H1 (cell line): ENCODE data around the gene NDUFV1. TPM values are rescaled to one million over a fixed set of nuclear protein-coding genes. Genes with fewer than 3 reads are reported as not detected.

Experiments used
- CTCF ChIA-PET: fragments of 300-600 bp; sonication (Branson Sonifier 250); formaldehyde crosslinking; loops from one replicate; lab custom pipeline; 2021; ENCODE audit not compliant: partially characterized antibody; lab: Charles Lee
- POLR2A ChIA-PET: fragments of 300-600 bp; sonication (Branson Sonifier 250); formaldehyde crosslinking; loops from one replicate; lab custom pipeline; 2021; ENCODE audit warnings: inconsistent platforms; ENCODE audit not compliant: partially characterized antibody; lab: Charles Lee
- DNase-seq, 2 experiments: peaks; one replicate each; pipeline versions ENCODE4 v3.0.0 to v3.0.0-alpha.2; 2010 to 2022; ENCODE audit warnings: low spot score in 2 of 2, low read depth in 1 of 2, mixed read lengths in 1 of 2
- FAIRE-seq: peaks from 2 replicates; lab custom pipeline; 2011; peaks lifted over from hg19 to GRCh38; lab: Jason Lieb, UNC
- H2AFZ ChIP-seq: 2 replicates; pipeline ENCODE4 v1.8.1; 2012; ENCODE audit warnings: low read length, inconsistent platforms
- H2AK5ac ChIP-seq: 2 replicates; pipeline ENCODE4 v1.6.1; 2013; ENCODE audit warnings: low read depth, low read length
- H2BK120ac ChIP-seq: replicated peaks from 2 replicates; pipeline ENCODE3; 2013; ENCODE audit warnings: low read depth, low read length, inconsistent platforms
- H2BK12ac ChIP-seq: 2 replicates; pipeline ENCODE4 v1.6.1; 2013; ENCODE audit warnings: low read depth, low read length
- H2BK15ac ChIP-seq: 2 replicates; pipeline ENCODE4 v1.6.1; 2013; ENCODE audit warnings: low read length
- H2BK20ac ChIP-seq: 2 replicates; pipeline ENCODE4 v1.6.1; 2013; ENCODE audit warnings: low read length
- H2BK5ac ChIP-seq: 2 replicates; pipeline ENCODE4 v1.6.1; 2013; ENCODE audit warnings: low read depth, low read length
- H3K14ac ChIP-seq: 2 replicates; pipeline ENCODE4 v1.6.1; 2013; ENCODE audit warnings: inconsistent platforms; ENCODE audit not compliant: insufficient read length
- H3K18ac ChIP-seq: 2 replicates; pipeline ENCODE4 v1.6.1; 2013; ENCODE audit warnings: low read length; ENCODE audit errors: extremely low read depth
- H3K23ac ChIP-seq: 2 replicates; pipeline ENCODE4 v1.6.1; 2013; ENCODE audit warnings: inconsistent platforms; ENCODE audit not compliant: insufficient read length
- H3K23me2 ChIP-seq: 2 replicates; pipeline ENCODE4 v1.6.1; 2013; ENCODE audit warnings: low read depth, low read length
- H3K27ac ChIP-seq: 2 replicates; pipeline ENCODE4 v1.6.1; 2011; ENCODE audit warnings: low read depth, low read length, inconsistent platforms
- H3K27me3 ChIP-seq, 4 experiments: replicated peaks in 1 of 4; 1 replicate in 1 of 4; 2 replicates in 3 of 4; pipeline versions ENCODE4 v1.6.1 to v1.8.1; 2011 to 2013; ENCODE audit warnings: low read length in 3 of 4, mild to moderate bottlenecking in 3 of 4, inconsistent platforms in 2 of 4, mixed read lengths in 2 of 4, moderate library complexity in 1 of 4; ENCODE audit not compliant: control insufficient read depth in 3 of 4, insufficient read depth in 3 of 4; ENCODE audit errors: extremely low read depth in 1 of 4
- H3K36me3 ChIP-seq, 4 experiments: 2 replicates each; pipeline versions ENCODE4 v1.6.1 to v1.8.1; 2011 to 2013; ENCODE audit warnings: mild to moderate bottlenecking in 4 of 4, low read length in 3 of 4, moderate library complexity in 2 of 4, control low read depth in 1 of 4, inconsistent platforms in 1 of 4; ENCODE audit not compliant: insufficient read depth in 4 of 4, control insufficient read depth in 2 of 4
- H3K4ac ChIP-seq: replicated peaks from 2 replicates; pipeline ENCODE3; 2013; ENCODE audit warnings: low read length, low read depth, mixed read lengths, inconsistent platforms; ENCODE audit not compliant: insufficient read length
- H3K4me1 ChIP-seq, 4 experiments: replicated peaks in 1 of 4; 1 replicate in 1 of 4; 2 replicates in 3 of 4; pipeline versions ENCODE4 v1.6.1 to v1.8.1; 2011 to 2013; ENCODE audit warnings: low read length in 3 of 4, inconsistent platforms in 2 of 4, mixed read lengths in 1 of 4; ENCODE audit not compliant: insufficient read depth in 4 of 4, control insufficient read depth in 3 of 4
- H3K4me2 ChIP-seq, 2 experiments: 2 replicates each; pipeline versions ENCODE4 v1.6.1 to v1.8.1; 2011 to 2013; ENCODE audit warnings: low read depth in 2 of 2, low read length in 2 of 2, control low read depth in 1 of 2, inconsistent platforms in 1 of 2, mild to moderate bottlenecking in 1 of 2; ENCODE audit not compliant: insufficient read depth in 1 of 2
- H3K4me3 ChIP-seq, 4 experiments: fragments of 200-600, 300-600 bp in 1 of 4; sonication (generic), shearing (Covaris generic), sonication (Bioruptor Twin) in 1 of 4; 2 replicates each; pipeline versions ENCODE4 v1.5.1 to v1.8.1; 2011 to 2016; ENCODE audit warnings: low read length in 4 of 4, low read depth in 3 of 4, control low read depth in 2 of 4, inconsistent platforms in 2 of 4, mild to moderate bottlenecking in 2 of 4, mixed read lengths in 1 of 4, moderate library complexity in 1 of 4; ENCODE audit not compliant: insufficient read depth in 2 of 4; ENCODE audit errors: extremely low read depth in 1 of 4
- H3K56ac ChIP-seq: replicated peaks from 2 replicates; pipeline ENCODE3; 2013; ENCODE audit warnings: low read depth, mild to moderate bottlenecking, mixed read lengths, low read length, inconsistent platforms; ENCODE audit not compliant: insufficient read length
- H3K79me1 ChIP-seq: 2 replicates; pipeline ENCODE4 v1.6.1; 2013; ENCODE audit warnings: low read depth, low read length, control low read depth
- H3K79me2 ChIP-seq, 2 experiments: 2 replicates each; pipeline versions ENCODE4 v1.6.1 to v1.8.1; 2012 to 2013; ENCODE audit warnings: low read length in 2 of 2, mild to moderate bottlenecking in 2 of 2, inconsistent platforms in 1 of 2; ENCODE audit not compliant: insufficient read depth in 2 of 2, control insufficient read depth in 1 of 2
- H3K9ac ChIP-seq, 4 experiments: replicated peaks in 1 of 4; 1 replicate in 1 of 4; 2 replicates in 3 of 4; pipeline versions ENCODE4 v1.6.1 to v1.8.1; 2011 to 2013; ENCODE audit warnings: low read depth in 3 of 4, low read length in 3 of 4, control low read depth in 2 of 4, mild to moderate bottlenecking in 2 of 4, moderate library complexity in 2 of 4, inconsistent platforms in 1 of 4; ENCODE audit errors: extremely low read depth in 1 of 4
- H3K9me3 ChIP-seq, 2 experiments: 2 replicates each; pipeline versions ENCODE4 v1.6.1 to v1.8.1; 2012 to 2013; ENCODE audit warnings: mild to moderate bottlenecking in 2 of 2, moderate library complexity in 2 of 2, control low read depth in 1 of 2, inconsistent platforms in 1 of 2, low read depth in 1 of 2, low read length in 1 of 2, mixed read lengths in 1 of 2; ENCODE audit not compliant: insufficient read depth in 2 of 2
- H4K20me1 ChIP-seq, 2 experiments: replicated peaks in 1 of 2; 2 replicates each; pipeline versions ENCODE3 to v1.8.1; 2011 to 2013; ENCODE audit warnings: inconsistent platforms in 2 of 2, low read length in 2 of 2, mild to moderate bottlenecking in 1 of 2; ENCODE audit not compliant: insufficient read depth in 2 of 2, control insufficient read depth in 1 of 2
- H4K5ac ChIP-seq: 2 replicates; pipeline ENCODE4 v1.6.1; 2013; ENCODE audit warnings: low read length, low read depth, mixed read lengths, inconsistent platforms; ENCODE audit not compliant: insufficient read length
- H4K8ac ChIP-seq: 2 replicates; pipeline ENCODE4 v1.8.0; 2013; ENCODE audit warnings: mild to moderate bottlenecking, moderate library complexity, low read length, inconsistent platforms; ENCODE audit not compliant: insufficient read depth; ENCODE audit errors: extremely low read depth
- H4K91ac ChIP-seq: replicated peaks from 2 replicates; pipeline ENCODE3; 2013; ENCODE audit warnings: low read length, mixed read lengths, inconsistent platforms; ENCODE audit not compliant: insufficient read length
- ATF3 ChIP-seq: IDR thresholded peaks from 2 replicates; pipeline ENCODE4 v1.6.1; 2011; ENCODE audit warnings: low read depth, mild to moderate bottlenecking, low read length; ENCODE audit not compliant: insufficient read depth
- CBX5 ChIP-seq: fragments of 300-800, 300-1000 bp; sonication (generic); IDR thresholded peaks from 2 replicates; pipeline ENCODE4 v1.7.1; 2016; ENCODE audit warnings: antibody characterized with exemption, low read length, low read depth
- CBX8 ChIP-seq: fragments of 300-800, 300-1000 bp; sonication (generic); IDR thresholded peaks from 2 replicates; pipeline ENCODE4 v1.7.1; 2016; ENCODE audit warnings: low read depth, low read length, borderline replicate concordance
- CEBPB ChIP-seq: IDR thresholded peaks from 2 replicates; pipeline ENCODE4 v1.6.1; 2012; ENCODE audit warnings: low read depth, low read length
- CTBP2 ChIP-seq: IDR thresholded peaks from 2 replicates; pipeline ENCODE4 v1.7.0; 2011; ENCODE audit warnings: borderline replicate concordance, mild to moderate bottlenecking, moderate library complexity, mixed read lengths, low read length; ENCODE audit not compliant: insufficient read depth, insufficient read length
- EGR1 ChIP-seq: IDR thresholded peaks from 2 replicates; pipeline ENCODE4 v1.6.1; 2011; ENCODE audit warnings: low read depth, low read length, borderline replicate concordance
- JUN ChIP-seq: IDR thresholded peaks from 2 replicates; pipeline ENCODE4 v1.6.1; 2011; ENCODE audit warnings: low read depth, mild to moderate bottlenecking, improper control_type of control experiment, low read length
- KDM1A ChIP-seq: fragments of 200-600, 300-600 bp; sonication (generic); IDR thresholded peaks from 2 replicates; pipeline ENCODE4 v1.7.1; 2016; ENCODE audit warnings: mild to moderate bottlenecking, low read length, borderline replicate concordance
- KDM5A ChIP-seq: fragments of 200-600 bp; IDR thresholded peaks from 2 replicates; pipeline ENCODE4 v1.7.1; 2012; ENCODE audit warnings: mild to moderate bottlenecking, low read length, inconsistent platforms, mixed read lengths
- POLR2A ChIP-seq, 2 experiments: IDR thresholded peaks; 1 replicate in 1 of 2; 2 replicates in 1 of 2; pipeline ENCODE4 v1.6.1; 2011; ENCODE audit warnings: low read depth in 2 of 2, low read length in 2 of 2, mild to moderate bottlenecking in 2 of 2; ENCODE audit errors: control extremely low read depth in 1 of 2
- RXRA ChIP-seq: IDR thresholded peaks from 2 replicates; pipeline ENCODE4 v1.6.1; 2011; ENCODE audit warnings: low read depth, mild to moderate bottlenecking, low read length, moderate library complexity; ENCODE audit not compliant: insufficient read depth
- TAF1 ChIP-seq: IDR thresholded peaks from 2 replicates; pipeline ENCODE4 v1.6.1; 2011; ENCODE audit warnings: mild to moderate bottlenecking, low read depth, low read length
- TCF12 ChIP-seq: IDR thresholded peaks from 2 replicates; pipeline ENCODE4 v1.6.1; 2011; ENCODE audit warnings: low read depth, mild to moderate bottlenecking, low read length
- YY1 ChIP-seq: IDR thresholded peaks from 2 replicates; pipeline ENCODE4 v1.6.1; 2011; ENCODE audit warnings: low read depth, mild to moderate bottlenecking, low read length
- WGBS, 2 experiments: shearing (Covaris generic) in 1 of 2; methylation state at CpG; one replicate each; pipeline versions ENCODE4 v1.1.6 to v1.1.7; 2013 to 2015; ENCODE audit warnings: low lambda C conversion rate in 2 of 2, mixed read lengths in 2 of 2, inconsistent platforms in 1 of 2, low coverage in 1 of 2, missing lambda C conversion rate in 1 of 2; ENCODE audit not compliant: insufficient replicate concordance in 2 of 2, insufficient coverage in 1 of 2, insufficient read length in 1 of 2; ENCODE audit errors: extremely low coverage in 1 of 2, missing lambda C conversion rate in 1 of 2; 5-methylcytosine and 5-hydroxymethylcytosine counted together
- polyA plus RNA-seq, 7 experiments: library from polyadenylated mRNA; depleted of rRNA in 3 of 7; stranded (reverse) in 5 of 7; unstranded in 2 of 7; fragments of >200 nt in 5 of 7; fragments of 200-250 nt in 2 of 7; gene quantifications; 1 replicate in 5 of 7; 2 replicates in 1 of 7; 4 replicates in 1 of 7; pipeline versions ENCODE4 v1.2.1 to v1.2.3, GENCODE V29; 2011 to 2013; ENCODE audit warnings: missing spikeins in 2 of 7, mixed read lengths in 2 of 7
- total RNA-seq: library from RNA; stranded (reverse); fragmentation: NEBNext Ultra II Directional; extraction: Animal tissue kit (Norgen Biotek cat#: 25700); gene quantifications from 2 replicates; pipeline ENCODE4 v1.2.1, GENCODE V29; 2021

The NDUFV1 gene
- total and polyA plus RNA-seq, 2 of the 8 experiments (the other 6 are each of a cell fraction or from before 2014, with no cell fraction given), result 125 to 131 TPM

GRCh38 chr11:67601098-67601497 lies 5.6 kb upstream of the NDUFV1 start:
- Histone ChIP-seq H2AK5ac (no peak overlapping the region), H3K14ac (no peak overlapping the region), H3K27ac (no peak overlapping the region), H2AFZ (no peak overlapping the region), H3K4me3 (no peak overlapping the region), H3K4me1 (peaks cover 5 to 18% (median 12%) of the 10 kb centered on the region in 4 experiments; a peak in 6 of 7 replicates), H3K79me1 (no peaks in the 10 kb centered on the region), H3K79me2 (no peaks in the 10 kb centered on the region), H3K36me3 (no peaks in the 10 kb centered on the region), H3K18ac (peak overlapping the region; percentile 6; the same call in 1 of the 2 replicates), H3K23me2 (0 out of 2 replicates have a peak, but pooled peaks cover under 1% of the 10 kb centered on the region), H3K56ac (no peak overlapping the region), H3K4ac (no peak overlapping the region), H3K23ac (no peak overlapping the region), H4K20me1 (no peaks in the 10 kb centered on the region), H2BK5ac (no peak overlapping the region), H3K27me3 (peaks cover 0 to 4% (median 0%) of the 10 kb centered on the region in 4 experiments; a peak in 2 of 7 replicates), H4K5ac (no peak overlapping the region), H4K91ac (no peak overlapping the region), H2BK120ac (no peak overlapping the region), H3K4me2 (no peak overlapping the region), H3K9me3 (peaks cover 5 to 10% of the 10 kb centered on the region in 2 experiments; a peak in 3 of 4 replicates), H3K9ac (no peak overlapping the region), H2BK15ac (peak overlapping the region; percentile 81; the same call in 1 of the 2 replicates), H2BK12ac (no peak overlapping the region), H4K8ac (no peak overlapping the region; the same call in 1 of the 2 replicates), H2BK20ac (no peak overlapping the region)
- POLR2A ChIA-PET, result interaction anchor here (0.6 to 5.1 kb wide), 3 partner anchors 11 to 80 kb away, joined by 3 to 64 read pairs (median 8); partner anchors contain the start of gene GSTP1
- no peak for FAIRE-seq
- CTCF ChIA-PET, result interaction anchor here (1.0 to 2.1 kb wide), 6 partner anchors 9 to 29 kb away, joined by 3 to 6 read pairs (median 4); partner anchors contain the start of gene GSTP1
- 94% methylated on average over 7 of the region's 7 CpGs; no CpG with 5 or more reads in 1 of the 2 experiments for WGBS, 2 experiments
- DNase-seq, result no peak
- TF ChIP-seq KDM1A (no peak), KDM5A (no peak), EGR1 (no peak), POLR2A (IDR thresholded peaks at IDR 0.05; ENCODE audit: control extremely low read depth in 1 of 2, low read depth in 2 of 2, low read length in 2 of 2) (no peak), JUN (no peak), YY1 (no peak), ATF3 (no peak), CEBPB (no peak), TAF1 (no peak), CBX5 (no peak), TCF12 (no peak), RXRA (no peak), CBX8 (no peak), CTBP2 (no peak)
